ENCODE measurements around the gene HID1. TPM values are rescaled to one million over a fixed set of nuclear protein-coding genes. Genes with fewer than 3 reads are reported as not detected.

The HID1 gene
- total RNA-seq, 1 experiment from 2014 or later: 12.7 TPM

GRCh38 chr17:75013092-75013559, 40.6 kb upstream of the HID1 start:
- Histone ChIP-seq H3K4me2 (ENCODE audit: insufficient read depth, insufficient read length, low read length) (peak overlapping the region; percentile 97), H4K5ac (ENCODE audit: insufficient read length, low read depth, low read length) (no peak overlapping the region), H3K9me3 (ENCODE audit: control insufficient read depth, low read depth, low read length) (no peaks in the 10 kb centered on the region), H2BK5ac (ENCODE audit: insufficient read length, low read length) (no peak overlapping the region), H3K9ac (ENCODE audit: extremely low read depth, insufficient read length, low read length) (peak overlapping the region; percentile 95), H3K79me1 (ENCODE audit: insufficient read depth, low read depth, low read length, poor library complexity, severe bottlenecking) (no peaks in the 10 kb centered on the region), H2AK5ac (ENCODE audit: insufficient read length, low read length) (no peak overlapping the region), H2BK120ac (ENCODE audit: low read depth, low read length, poor library complexity, severe bottlenecking) (no peak overlapping the region), H3K4me1 (ENCODE audit: insufficient read depth, low read length) (no peaks in the 10 kb centered on the region; the same call in 1 of the 2 replicates), H2BK15ac (ENCODE audit: low read depth, low read length) (no peak overlapping the region), H4K91ac (ENCODE audit: insufficient read length, low read depth, low read length) (no peak overlapping the region), H3K27ac (ENCODE audit: insufficient read length, low read depth, low read length) (peak overlapping the region; percentile 63), H2AFZ (ENCODE audit: low read length) (no peak overlapping the region), H3K79me2 (ENCODE audit: insufficient read depth, low read length) (no peaks in the 10 kb centered on the region), H2BK20ac (ENCODE audit: low read depth, low read length, poor library complexity, severe bottlenecking) (no peak overlapping the region), H3K4ac (ENCODE audit: low read depth, low read length) (no peak overlapping the region), H3K18ac (ENCODE audit: insufficient read length, low read depth, low read length) (peak overlapping the region; percentile 8), H4K8ac (replicated peaks; ENCODE audit: insufficient read length, low read depth, low read length) (no peak overlapping the region), H3T11ph (ENCODE audit: low read length) (no peak overlapping the region), H2BK12ac (ENCODE audit: insufficient read length, low read depth, low read length) (peak overlapping the region; percentile 3), H3K14ac (ENCODE audit: insufficient read depth, low read length) (peak overlapping the region; percentile 99), H3K23ac (ENCODE audit: insufficient read length, low read depth, low read length) (no peak overlapping the region), H4K20me1 (ENCODE audit: control insufficient read depth, insufficient read depth, insufficient read length) (no peaks in the 10 kb centered on the region), H3K56ac (ENCODE audit: insufficient read length, low read depth, low read length) (no peak overlapping the region), H3K23me2 (ENCODE audit: insufficient read length, low read depth, low read length, poor library complexity, severe bottlenecking) (peaks cover 10% of the 10 kb centered on the region), H3K27me3 (ENCODE audit: insufficient read depth, low read length) (no peaks in the 10 kb centered on the region)
- no peaks in the 10 kb centered on the region for H3K9me3 Mint-ChIP-seq
- peak overlapping the region; percentile 46 to 91 (median 81); a peak in 5 of 7 replicates for H3K27ac Mint-ChIP-seq
- DNase-seq: no peak
- no CpG with 5 or more reads among the region's 10 CpGs for WGBS (ENCODE audit: extremely low coverage, insufficient read length, low lambda C conversion rate)
- peaks cover 23 to 25% of the 10 kb centered on the region in 2 experiments for H3K4me1 Mint-ChIP-seq
- peak overlapping the region; percentile 87 for H3K4me3 Mint-ChIP-seq
- H3K27me3 Mint-ChIP-seq (ENCODE audit: low read depth): no peaks in the 10 kb centered on the region; the same call in 1 of the 2 replicates
- peaks cover 6 to 20% (median 13%) of the 10 kb centered on the region in 3 experiments; a peak in 4 of 7 replicates for H3K36me3 Mint-ChIP-seq (ENCODE audit: insufficient read depth in 1 of 3, low read depth in 3 of 3)
- TF ChIP-seq CTCF (conservative IDR thresholded peaks at IDR 0.05): no peak

Data from H9 (cell line).